CD14-positive monocyte (primary cell): Measurements from ENCODE around the gene CLDN19. TPM values are rescaled to one million over a fixed set of nuclear protein-coding genes. Genes with fewer than 3 reads are reported as not detected.

Experiments used
- DNase-seq, 3 donors: peaks; one replicate each; pipeline ENCODE4 v3.0.0-alpha.2; 2011 to 2022
- H2AFZ ChIP-seq: 2 replicates; pipeline ENCODE4 v1.6.0; 2012; ENCODE audit warnings: mild to moderate bottlenecking, low read depth, low read length, inconsistent platforms; ENCODE audit not compliant: insufficient read depth, poor library complexity, severe bottlenecking
- H3K27ac ChIP-seq, 2 donors: 1 replicate in 1 of 2; 2 replicates in 1 of 2; pipeline ENCODE4 v1.5.1; 2012 to 2013; ENCODE audit warnings: low read length in 2 of 2, control low read depth in 1 of 2, inconsistent platforms in 1 of 2, low read depth in 1 of 2, mild to moderate bottlenecking in 1 of 2
- H3K27me3 ChIP-seq, 2 donors: one replicate each; pipeline versions ENCODE4 v1.6.0 to v1.6.1; 2011 to 2013; ENCODE audit warnings: low read length in 2 of 2; ENCODE audit not compliant: control insufficient read depth in 2 of 2, insufficient read depth in 2 of 2
- H3K36me3 ChIP-seq, 2 donors: replicated peaks in 1 of 2; 1 replicate in 1 of 2; 2 replicates in 1 of 2; pipeline versions ENCODE4 v1.5.1 to v1.6.1; 2012 to 2013; ENCODE audit warnings: low read length in 2 of 2, control low read depth in 1 of 2, inconsistent platforms in 1 of 2, mild to moderate bottlenecking in 1 of 2; ENCODE audit not compliant: insufficient read depth in 2 of 2, control insufficient read depth in 1 of 2
- H3K4me1 ChIP-seq, 2 donors: 1 replicate in 1 of 2; 2 replicates in 1 of 2; pipeline versions ENCODE4 v1.5.1 to v1.6.1; 2012 to 2013; ENCODE audit warnings: low read length in 2 of 2, control low read depth in 1 of 2, inconsistent platforms in 1 of 2, mild to moderate bottlenecking in 1 of 2, moderate library complexity in 1 of 2; ENCODE audit not compliant: insufficient read depth in 2 of 2, control insufficient read depth in 1 of 2
- H3K4me2 ChIP-seq: replicated peaks from 2 replicates; pipeline ENCODE3; 2012; ENCODE audit warnings: low read length, moderate library complexity, mild to moderate bottlenecking; ENCODE audit not compliant: poor library complexity, severe bottlenecking; ENCODE audit errors: extremely low read depth
- H3K4me3 ChIP-seq, 3 experiments: fragments of 200-600 bp in 1 of 3; sonication (generic) in 1 of 3; replicated peaks in 1 of 3; 1 replicate in 2 of 3; 2 replicates in 1 of 3; pipeline ENCODE4 v1.5.1; 2011 to 2013; ENCODE audit warnings: low read length in 3 of 3, mild to moderate bottlenecking in 3 of 3, control low read depth in 2 of 3, low read depth in 2 of 3, inconsistent platforms in 1 of 3, moderate library complexity in 1 of 3
- H3K79me2 ChIP-seq: 2 replicates; pipeline ENCODE4 v1.6.0; 2012; ENCODE audit warnings: mild to moderate bottlenecking, control low read depth, inconsistent platforms, low read length, moderate library complexity; ENCODE audit not compliant: insufficient read depth
- H3K9ac ChIP-seq: 2 replicates; pipeline ENCODE4 v1.6.0; 2017; ENCODE audit warnings: low read length, mild to moderate bottlenecking; ENCODE audit not compliant: insufficient read depth, poor library complexity, severe bottlenecking
- H3K9me3 ChIP-seq, 2 donors: replicated peaks in 1 of 2; 1 replicate in 1 of 2; 2 replicates in 1 of 2; pipeline versions ENCODE4 v1.5.1 to v1.6.1; 2012 to 2013; ENCODE audit warnings: low read length in 2 of 2, control low read depth in 1 of 2; ENCODE audit not compliant: control insufficient read depth in 1 of 2, insufficient read depth in 1 of 2
- H4K20me1 ChIP-seq: 2 replicates; pipeline ENCODE4 v1.6.0; 2012; ENCODE audit warnings: mild to moderate bottlenecking, low read length, control low read depth, moderate library complexity; ENCODE audit not compliant: insufficient read depth
- H3K27ac Mint-ChIP-seq, 7 donors: one replicate each; pipeline ENCODE4 v1.8.0; 2020; ENCODE audit warnings: mild to moderate bottlenecking in 7 of 7, mixed read lengths in 7 of 7, moderate library complexity in 6 of 7, inconsistent platforms in 2 of 7
- H3K27me3 Mint-ChIP-seq, 3 donors: one replicate each; pipeline ENCODE4 v1.8.0; 2021 to 2022; ENCODE audit warnings: low read depth in 3 of 3, mild to moderate bottlenecking in 3 of 3, mixed read lengths in 3 of 3, moderate library complexity in 3 of 3, inconsistent platforms in 1 of 3
- H3K36me3 Mint-ChIP-seq, 2 donors: one replicate each; pipeline ENCODE4 v1.8.0; 2020; ENCODE audit warnings: mixed read lengths in 2 of 2, inconsistent platforms in 1 of 2, mild to moderate bottlenecking in 1 of 2
- H3K4me1 Mint-ChIP-seq: one replicate; pipeline ENCODE4 v1.8.0; 2020; ENCODE audit warnings: mild to moderate bottlenecking, mixed read lengths
- H3K4me3 Mint-ChIP-seq, 2 donors: one replicate each; pipeline ENCODE4 v1.8.0; 2020; ENCODE audit warnings: mild to moderate bottlenecking in 2 of 2, mixed read lengths in 2 of 2, moderate library complexity in 1 of 2
- H3K9me3 Mint-ChIP-seq, 7 donors: one replicate each; pipeline ENCODE4 v1.8.0; 2020 to 2022; ENCODE audit warnings: mixed read lengths in 7 of 7, mild to moderate bottlenecking in 6 of 7, moderate library complexity in 6 of 7, inconsistent platforms in 2 of 7
- WGBS: methylation state at CpG from one replicate; pipeline ENCODE4 v1.1.5; 2013; ENCODE audit warnings: missing lambda C conversion rate; ENCODE audit not compliant: insufficient coverage; 5-methylcytosine and 5-hydroxymethylcytosine counted together
- intact Hi-C, 2 donors: fragments of 100-400 bp; cut with micrococcal nuclease; formaldehyde crosslinking; loops; one replicate each; pipeline versions ENCODE4 v1.15.0 to v1.15.1; 2023
- polyA plus RNA-seq, 3 donors: library from polyadenylated mRNA; depleted of rRNA in 1 of 3; unstranded in 2 of 3; stranded (reverse) in 1 of 3; fragments of 300-500 nt in 2 of 3; fragments of >200 nt in 1 of 3; fragmentation: Illumina TruSeq in 2 of 3; gene quantifications; 1 replicate in 2 of 3; 2 replicates in 1 of 3; pipeline ENCODE4 v1.2.3, GENCODE V29; 2012 to 2021
- TF ChIP-seq, protein P1 (sequence below): fragments of 200-600 bp; IDR thresholded peaks from one replicate; pipeline ENCODE4 v1.8.0; 2022; ENCODE audit warnings: antibody characterized with exemption, mild to moderate bottlenecking

Gene CLDN19
- polyA plus RNA-seq, 3 donors: not detected

DNA sequence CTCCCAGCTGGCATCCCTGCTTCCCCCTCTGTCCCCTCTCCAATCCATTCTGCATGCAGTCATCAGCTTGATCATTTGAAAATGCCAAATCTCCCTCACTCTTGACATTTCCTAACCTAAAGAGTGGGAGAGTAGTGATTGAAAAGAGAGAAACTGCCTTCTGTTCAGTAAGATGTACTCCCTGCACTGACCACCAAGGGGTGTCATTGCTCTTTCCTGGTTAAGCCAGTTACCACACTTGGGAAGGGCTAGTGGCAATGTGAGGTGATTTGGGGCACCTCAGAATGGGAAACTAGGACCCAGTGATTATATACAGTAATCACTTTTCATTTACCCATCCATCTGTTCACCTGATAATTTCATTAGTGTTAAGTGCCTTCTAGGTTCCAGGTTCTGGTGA lies 37.8 kb upstream of the CLDN19 start:
- Histone ChIP-seq H4K20me1 (no peaks in the 10 kb centered on the region), H3K36me3 (peaks cover 56 to 88% of the 10 kb centered on the region in 2 donors), H3K4me1 (no peaks in the 10 kb centered on the region), H3K27me3 (no peaks in the 10 kb centered on the region), H3K4me3 (no peak overlapping the region), H2AFZ (no peak overlapping the region), H3K27ac (no peak overlapping the region), H3K79me2 (no peaks in the 10 kb centered on the region), H3K9ac (no peak overlapping the region), H3K4me2 (no peak overlapping the region), H3K9me3 (no peaks in the 10 kb centered on the region)
- no peaks in the 10 kb centered on the region for H3K27me3 Mint-ChIP-seq
- peak in 2 of 3 donors; percentile 13 to 31 for DNase-seq
- H3K36me3 Mint-ChIP-seq: peaks cover 82 to 90% of the 10 kb centered on the region in 2 donors
- H3K4me3 Mint-ChIP-seq: no peak overlapping the region
- TF ChIP-seq, protein P1, sequence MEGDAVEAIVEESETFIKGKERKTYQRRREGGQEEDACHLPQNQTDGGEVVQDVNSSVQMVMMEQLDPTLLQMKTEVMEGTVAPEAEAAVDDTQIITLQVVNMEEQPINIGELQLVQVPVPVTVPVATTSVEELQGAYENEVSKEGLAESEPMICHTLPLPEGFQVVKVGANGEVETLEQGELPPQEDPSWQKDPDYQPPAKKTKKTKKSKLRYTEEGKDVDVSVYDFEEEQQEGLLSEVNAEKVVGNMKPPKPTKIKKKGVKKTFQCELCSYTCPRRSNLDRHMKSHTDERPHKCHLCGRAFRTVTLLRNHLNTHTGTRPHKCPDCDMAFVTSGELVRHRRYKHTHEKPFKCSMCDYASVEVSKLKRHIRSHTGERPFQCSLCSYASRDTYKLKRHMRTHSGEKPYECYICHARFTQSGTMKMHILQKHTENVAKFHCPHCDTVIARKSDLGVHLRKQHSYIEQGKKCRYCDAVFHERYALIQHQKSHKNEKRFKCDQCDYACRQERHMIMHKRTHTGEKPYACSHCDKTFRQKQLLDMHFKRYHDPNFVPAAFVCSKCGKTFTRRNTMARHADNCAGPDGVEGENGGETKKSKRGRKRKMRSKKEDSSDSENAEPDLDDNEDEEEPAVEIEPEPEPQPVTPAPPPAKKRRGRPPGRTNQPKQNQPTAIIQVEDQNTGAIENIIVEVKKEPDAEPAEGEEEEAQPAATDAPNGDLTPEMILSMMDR: peak; percentile 60
- intact Hi-C loops: loop anchor here in 1 of 2 donors (5.0 kb wide), 1 partner anchor 294 kb away; no protein-coding TSS in a partner anchor
- no peaks in the 10 kb centered on the region for H3K9me3 Mint-ChIP-seq
- H3K4me1 Mint-ChIP-seq: no peaks in the 10 kb centered on the region
- H3K27ac Mint-ChIP-seq: peak overlapping the region in 1 of 7 donors; percentile 27

DNA sequence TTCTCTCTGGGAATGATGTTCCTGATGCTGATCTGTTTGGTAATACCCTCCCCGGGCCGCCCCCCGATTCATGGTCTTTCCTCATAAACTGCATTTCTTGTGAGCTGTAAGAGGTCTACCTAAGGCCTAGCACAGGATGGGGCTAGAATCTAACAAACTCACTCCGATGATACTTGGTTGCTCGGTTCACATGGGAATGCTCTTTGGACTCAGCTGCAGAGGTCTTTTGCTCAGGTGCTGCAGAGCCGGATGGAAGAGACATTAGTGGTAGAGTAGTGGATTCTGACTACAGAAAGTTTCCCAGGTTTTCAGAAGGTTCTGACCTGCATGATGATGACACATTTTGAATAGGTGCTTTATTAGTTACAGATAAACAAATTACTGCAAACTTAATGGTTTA lies 36.5 kb upstream of the CLDN19 start:
- intact Hi-C loops: loop anchor here in 1 of 2 donors (5.0 kb wide), 1 partner anchor 296 kb away; no protein-coding TSS in a partner anchor
- peaks cover 0 to 7% of the 10 kb centered on the region in 2 donors for H3K4me1 ChIP-seq
- H3K27me3 ChIP-seq: no peaks in the 10 kb centered on the region
- peaks cover 5% of the 10 kb centered on the region for H3K4me1 Mint-ChIP-seq
- peak overlapping the region in 1 of 7 donors; percentile 15 for H3K27ac Mint-ChIP-seq
- no peaks in the 10 kb centered on the region for H3K9me3 ChIP-seq
- 100% methylated on average over 5 of the region's 6 CpGs for WGBS
- no peaks in the 10 kb centered on the region for H3K27me3 Mint-ChIP-seq
- no peaks in the 10 kb centered on the region for H4K20me1 ChIP-seq
- peaks cover 73 to 81% of the 10 kb centered on the region in 2 donors for H3K36me3 Mint-ChIP-seq
- peaks cover 10% of the 10 kb centered on the region for H3K79me2 ChIP-seq
- peaks cover 52 to 93% of the 10 kb centered on the region in 2 donors for H3K36me3 ChIP-seq
- TF ChIP-seq, protein P1: no peak
- no peak overlapping the region for H2AFZ ChIP-seq
- no peak overlapping the region for H3K4me2 ChIP-seq
- no peak overlapping the region for H3K27ac ChIP-seq
- no peak overlapping the region for H3K4me3 Mint-ChIP-seq
- DNase-seq: no peak
- H3K9me3 Mint-ChIP-seq: no peaks in the 10 kb centered on the region
- H3K4me3 ChIP-seq: no peak overlapping the region
- H3K9ac ChIP-seq: no peak overlapping the region
